HG02759 (cell line): Measurements from ENCODE around the gene RTN4IP1.
"Not testable (repeated sequence)": the region's sequence is repeated elsewhere in the genome, so short reads cannot be mapped to it uniquely, and the experiment has no call there.

Experiments
- ATAC-seq: cut with Tn5 transposase; IDR thresholded peaks from one replicate; pipeline ENCODE4 v1.9.1; 2021; ENCODE audit warnings: mild to moderate bottlenecking, moderate library complexity; ENCODE audit not compliant: unreplicated experiment

The RTN4IP1 gene

DNA sequence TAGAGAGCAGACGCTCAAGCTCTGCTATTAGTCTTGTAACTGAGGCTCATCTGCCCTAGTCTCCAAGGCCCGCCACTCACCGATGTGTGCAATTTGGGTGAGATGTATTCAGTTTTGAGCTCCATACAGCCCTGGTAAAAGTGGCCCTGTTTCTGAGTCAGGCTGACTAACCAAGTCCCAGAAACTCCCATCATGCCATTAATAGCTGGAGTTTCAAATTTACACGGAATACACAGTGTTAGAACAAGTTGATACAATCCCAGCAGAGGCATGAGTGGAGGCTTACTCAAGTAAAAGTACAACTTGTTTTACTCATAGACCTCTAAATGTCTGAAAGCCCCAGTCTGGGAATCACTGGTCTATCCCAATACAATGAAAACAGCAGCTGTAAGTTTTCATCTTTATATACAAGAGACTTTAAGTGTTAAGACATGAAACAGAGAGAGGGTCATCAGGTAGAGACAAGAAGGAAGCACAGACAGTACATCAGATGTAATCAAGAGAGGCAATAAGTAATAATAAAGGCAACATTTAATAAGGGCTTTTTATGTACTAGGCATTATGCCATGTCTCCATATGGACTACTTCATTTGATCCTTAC lies 42.4 kb downstream of the RTN4IP1 start:
- ATAC-seq: no peak

DNA sequence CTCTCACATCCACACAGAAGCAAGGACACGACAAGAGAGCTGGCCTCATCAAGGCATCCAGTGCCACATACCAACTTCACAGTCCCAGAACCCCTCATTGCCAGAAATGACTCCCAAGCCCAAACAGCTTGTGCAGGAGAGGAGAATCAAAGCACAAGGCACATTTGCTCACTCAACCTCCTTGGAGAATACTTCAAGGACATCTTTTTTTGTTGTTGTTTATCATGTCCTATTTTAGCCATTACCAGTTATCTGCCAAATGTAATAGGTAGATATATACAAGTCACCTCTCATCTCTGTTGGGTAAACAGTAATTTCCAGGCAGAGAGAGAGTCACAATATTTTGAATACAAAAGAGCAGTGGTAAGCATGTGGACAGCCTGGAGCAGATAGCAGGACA lies 47.8 kb downstream of the RTN4IP1 start:
- ATAC-seq: no peak

DNA sequence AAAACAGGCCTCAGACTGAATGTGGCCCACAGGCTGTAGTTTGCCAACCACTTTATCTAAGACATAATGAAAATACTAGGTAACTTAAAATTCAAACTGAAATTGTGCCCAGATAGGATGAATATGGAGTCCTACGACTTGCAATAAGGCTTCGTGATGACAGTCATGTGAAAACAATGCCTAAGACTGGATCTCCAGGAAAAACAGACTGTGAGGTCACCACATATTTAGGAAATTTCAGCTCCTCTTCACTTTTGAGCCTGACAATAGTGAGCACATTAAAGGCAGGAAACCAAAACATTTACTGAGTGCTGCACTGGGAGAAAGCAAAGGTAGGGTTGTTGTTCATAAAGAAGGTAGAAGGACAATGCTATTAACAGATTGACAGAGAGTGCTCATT lies 50.0 kb downstream of the RTN4IP1 start:
- ATAC-seq: no peak

DNA sequence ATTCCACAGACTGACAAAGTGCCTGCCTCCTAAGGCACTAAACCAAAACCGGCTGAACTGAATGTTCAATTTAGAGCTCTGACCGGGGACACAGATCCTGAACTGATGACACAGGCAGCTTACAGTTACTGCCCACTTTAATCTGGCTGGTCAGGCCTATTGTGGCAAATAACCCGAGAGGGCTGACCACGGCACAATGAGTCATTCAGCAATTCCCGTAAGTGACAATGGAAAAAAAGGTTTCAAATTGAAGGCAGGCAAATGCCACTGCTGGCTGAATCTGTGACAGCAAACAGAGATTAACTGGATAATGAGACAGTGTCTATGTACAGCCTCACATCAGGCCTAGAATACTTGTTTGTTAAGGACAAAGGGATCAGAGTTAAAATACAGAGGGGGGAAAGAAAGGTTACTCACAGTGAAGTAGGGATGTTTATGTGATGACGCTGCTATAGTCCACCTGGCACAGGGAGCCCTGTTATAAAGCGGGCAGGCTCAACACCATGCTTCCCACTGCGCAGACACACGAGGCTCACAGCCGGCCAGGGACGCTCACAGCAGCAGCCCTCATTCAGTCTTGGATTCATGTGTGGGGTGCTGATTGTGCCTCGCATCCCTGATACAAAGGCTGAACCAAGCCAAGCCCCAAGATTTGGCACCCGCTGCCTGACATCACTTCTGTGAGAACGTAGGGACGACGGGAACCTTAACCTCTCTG lies 54.4 kb downstream of the RTN4IP1 start:
- ATAC-seq: no peak

DNA sequence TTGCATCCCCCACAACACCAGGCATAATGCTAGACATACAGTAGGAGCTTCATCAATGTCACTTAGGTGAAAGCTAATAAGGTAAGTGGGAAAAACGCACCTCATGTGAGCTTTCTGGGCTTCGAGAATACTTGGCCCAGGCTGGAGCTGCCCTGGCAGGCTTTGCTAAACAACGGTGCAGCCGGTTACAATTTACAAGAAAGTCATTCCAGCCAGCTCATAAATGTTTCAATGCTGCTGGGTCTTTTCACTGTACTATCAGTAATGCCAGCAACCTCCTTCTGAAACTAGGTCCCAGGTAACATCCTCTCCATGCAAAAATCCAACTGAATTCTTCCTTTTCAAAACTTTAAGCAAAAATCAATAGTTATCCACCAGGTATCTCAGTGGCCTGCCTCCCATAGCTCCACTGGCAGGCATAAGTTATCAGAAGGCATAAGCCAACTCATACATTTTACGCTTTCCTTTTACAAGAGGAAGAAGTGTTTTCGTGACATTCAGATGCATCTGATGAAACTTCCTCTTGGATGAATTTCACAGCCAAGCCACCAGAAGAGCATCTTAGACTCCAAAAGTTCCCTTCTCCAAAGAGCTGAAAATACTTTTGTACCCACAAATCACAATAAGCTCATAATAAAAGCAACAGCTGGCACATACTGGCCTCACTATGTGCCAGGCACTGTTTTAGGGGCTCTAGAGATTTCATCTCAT lies 56.3 kb downstream of the RTN4IP1 start:
- ATAC-seq: no peak

DNA sequence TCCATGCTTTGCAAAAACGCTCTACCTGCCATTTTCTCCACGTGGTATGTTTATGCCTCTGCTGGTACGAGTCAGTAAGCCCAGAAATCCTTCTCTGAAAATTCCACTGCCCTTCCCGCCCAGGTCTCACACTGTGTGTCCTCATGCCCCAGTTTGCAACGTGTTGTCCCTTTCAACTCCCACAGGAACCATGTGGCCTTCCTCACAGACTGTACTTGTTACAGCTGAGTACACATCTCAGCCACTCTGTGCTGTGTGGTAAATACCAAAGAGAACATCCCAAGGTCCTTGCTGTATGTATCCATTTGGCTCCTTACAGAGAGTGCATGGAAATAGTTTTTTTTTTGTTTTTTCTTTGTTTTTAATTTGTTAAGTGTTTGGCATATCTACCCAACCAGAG lies 56.9 kb downstream of the RTN4IP1 start:
- ATAC-seq: no peak

DNA sequence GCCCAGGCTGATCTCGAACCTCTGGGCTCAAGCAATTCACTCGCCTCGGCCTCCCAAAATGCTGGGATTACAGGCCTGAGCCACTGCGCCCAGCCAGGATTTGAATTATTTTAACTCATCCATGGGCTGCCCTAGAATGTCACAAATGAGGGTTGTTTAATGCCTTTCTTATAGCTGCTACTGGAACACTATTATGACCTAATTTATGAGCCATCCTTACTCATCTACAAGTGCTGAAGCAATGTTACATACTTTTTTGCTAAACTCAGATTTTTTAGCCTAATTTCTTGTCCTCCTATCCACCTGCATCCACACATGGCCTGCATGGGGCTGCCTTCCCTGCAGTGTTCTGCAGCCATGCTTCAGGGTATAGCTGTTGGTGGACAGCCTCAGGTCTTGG lies 59.9 kb downstream of the RTN4IP1 start:
- no peak for ATAC-seq

DNA sequence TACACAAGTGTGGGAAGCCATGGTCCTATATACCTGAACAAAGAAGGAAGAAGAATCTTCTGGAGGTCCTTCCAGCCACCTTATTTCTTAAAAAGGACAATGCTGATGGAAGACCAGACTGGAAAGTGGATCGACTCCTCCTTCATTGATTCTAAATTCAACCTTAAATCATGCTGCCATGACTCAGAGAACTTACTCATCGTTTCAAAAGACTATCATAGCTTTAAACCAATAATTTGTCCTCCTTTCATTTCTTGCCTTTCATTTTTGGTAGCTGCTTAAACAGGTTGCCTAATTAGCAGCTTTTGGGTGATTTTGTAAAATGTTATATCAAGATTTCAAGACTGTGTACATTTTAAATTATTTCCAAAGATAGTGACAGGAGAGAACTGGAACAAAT lies 60.8 kb downstream of the RTN4IP1 start:
- ATAC-seq: no peak

DNA sequence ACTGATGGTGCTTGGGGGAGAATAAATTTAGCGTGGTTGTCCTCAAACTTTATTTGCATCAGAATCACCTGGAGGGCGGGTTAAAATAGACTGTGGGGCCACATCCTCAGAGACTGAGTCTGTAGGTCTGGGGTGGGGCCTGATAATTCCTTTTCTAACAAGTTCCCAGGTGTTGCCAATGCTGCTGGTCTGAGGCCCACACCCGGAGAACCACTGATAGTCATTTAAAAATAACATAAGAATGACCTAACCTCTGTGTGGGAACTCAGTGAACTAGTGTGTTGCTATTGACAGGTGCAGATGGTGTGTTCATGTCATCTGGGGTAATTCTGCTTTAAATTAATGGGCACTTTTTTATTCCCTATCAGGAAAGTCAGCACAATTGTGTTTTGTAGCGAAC lies 64.8 kb downstream of the RTN4IP1 start:
- ATAC-seq: no peak

DNA sequence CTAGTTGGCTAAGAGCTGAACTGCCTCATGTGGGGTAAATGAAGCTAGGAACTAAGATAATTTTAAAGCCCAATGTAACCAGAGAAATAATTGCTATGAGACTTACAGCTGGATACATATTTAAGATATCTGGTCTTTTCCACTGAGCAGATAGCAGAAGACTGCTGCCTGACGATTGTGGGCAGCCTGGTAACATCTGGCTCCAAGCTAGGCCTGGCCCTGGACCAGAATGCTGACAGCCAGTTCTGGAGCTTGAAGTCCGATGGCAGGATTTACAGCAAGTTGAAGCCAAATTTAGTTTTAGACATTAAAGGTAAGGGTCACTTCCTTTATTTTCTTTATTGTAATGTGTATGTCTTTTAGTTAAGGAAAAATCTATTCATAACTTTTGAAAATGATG lies 65.7 kb downstream of the RTN4IP1 start:
- ATAC-seq: no peak

DNA sequence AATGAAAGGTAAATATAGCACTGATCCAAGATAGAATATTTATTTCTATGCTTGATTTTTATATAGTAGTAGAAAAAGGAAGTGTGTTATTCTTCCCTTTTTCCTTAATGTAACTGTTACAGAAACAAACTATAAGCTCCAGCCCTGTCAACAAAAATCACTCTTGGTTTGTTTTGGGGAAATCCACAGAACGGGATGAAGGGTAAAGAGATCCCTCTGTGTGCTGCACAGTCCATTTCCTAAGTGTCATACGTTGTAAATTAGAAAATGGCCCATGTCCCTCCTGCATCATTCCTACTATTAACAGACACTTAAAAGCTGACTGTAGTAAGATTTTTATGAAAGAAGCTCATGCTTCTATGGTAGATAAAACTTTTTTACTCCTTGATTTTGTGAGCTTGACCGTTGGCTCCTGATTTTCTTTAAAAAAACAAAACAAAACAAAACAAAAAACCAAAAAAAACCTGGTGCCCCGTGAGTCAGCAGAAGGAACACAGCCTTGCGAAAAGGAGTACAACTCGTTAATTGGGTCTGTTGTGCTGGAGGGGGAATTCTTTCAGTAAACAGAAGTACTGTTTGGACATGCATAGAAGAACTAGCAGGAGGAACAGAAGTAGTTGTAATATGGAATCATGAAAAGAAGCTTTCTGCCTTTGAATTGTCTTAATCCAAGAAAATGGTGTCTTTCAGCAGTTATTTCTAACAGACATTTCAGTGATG lies 67.5 kb downstream of the RTN4IP1 start:
- ATAC-seq: no peak

DNA sequence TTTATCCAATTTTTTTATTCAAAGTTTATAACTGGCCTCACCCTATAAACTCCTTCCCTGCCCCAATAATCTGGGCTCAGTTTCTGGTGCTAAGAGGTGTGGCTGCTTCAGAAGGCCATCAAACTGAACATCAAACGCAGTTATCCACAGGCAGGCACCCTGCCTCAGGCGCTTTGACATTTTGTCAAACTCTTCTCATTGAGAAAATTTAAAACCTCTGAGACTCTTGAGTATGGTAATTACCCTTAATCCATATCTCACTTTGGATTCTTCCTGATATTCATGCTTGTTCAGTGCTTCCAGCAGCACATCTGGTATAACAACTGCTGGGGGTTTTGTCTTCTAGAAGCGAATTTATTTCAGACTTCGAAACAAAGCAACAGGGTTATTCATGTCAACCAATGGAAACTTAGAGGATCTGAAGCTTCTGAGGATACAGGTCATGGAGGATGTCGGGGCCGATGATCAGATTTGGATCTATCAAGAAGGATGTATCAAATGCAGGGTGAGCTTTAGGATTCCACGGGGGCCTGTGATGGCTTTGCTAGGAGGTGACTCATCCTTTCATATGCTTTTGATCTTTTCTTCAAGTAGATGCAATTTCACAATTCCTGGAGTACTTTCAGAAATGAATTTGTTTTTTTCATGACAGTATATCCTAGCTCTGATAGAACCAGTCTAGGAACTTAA lies 68.2 kb downstream of the RTN4IP1 start:
- no peak for ATAC-seq

DNA sequence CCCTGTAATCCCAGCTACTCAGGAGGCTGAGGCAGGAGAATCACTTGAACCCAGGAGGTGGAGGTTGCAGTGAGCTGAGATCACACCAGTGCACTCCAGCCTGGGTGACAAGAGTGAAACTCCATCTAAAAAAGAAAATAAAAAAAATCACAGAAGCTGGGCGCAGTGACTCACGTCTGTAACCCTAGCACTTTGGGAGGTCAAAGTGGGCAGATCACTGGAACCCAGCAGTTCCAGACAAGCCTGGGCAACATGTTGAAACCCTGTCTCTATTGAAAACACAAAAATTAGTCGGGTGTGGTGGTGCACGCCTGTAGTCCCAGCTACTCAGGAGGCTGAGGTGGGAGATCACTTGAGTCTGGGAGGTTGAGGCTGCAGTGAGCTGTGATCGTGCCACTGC lies 69.6 kb downstream of the RTN4IP1 start:
- ATAC-seq: not testable (repeated sequence)

DNA sequence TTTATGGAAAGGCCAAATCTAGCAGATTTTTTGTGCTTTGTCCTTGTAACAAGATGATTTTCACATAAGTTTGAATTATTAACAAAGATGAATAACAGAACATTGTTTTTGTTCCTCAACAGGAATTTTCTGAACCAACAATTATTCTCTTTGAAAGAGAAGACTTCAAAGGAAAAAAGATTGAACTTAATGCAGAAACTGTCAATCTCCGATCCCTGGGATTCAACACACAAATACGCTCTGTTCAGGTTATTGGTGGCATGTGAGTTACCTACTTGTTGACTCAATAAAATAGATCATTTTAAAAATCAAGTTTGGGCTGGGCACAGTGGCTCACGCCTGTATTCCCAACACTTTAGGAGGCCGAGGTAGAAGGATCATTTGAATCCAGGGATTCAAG lies 70.9 kb downstream of the RTN4IP1 start:
- no peak for ATAC-seq

DNA sequence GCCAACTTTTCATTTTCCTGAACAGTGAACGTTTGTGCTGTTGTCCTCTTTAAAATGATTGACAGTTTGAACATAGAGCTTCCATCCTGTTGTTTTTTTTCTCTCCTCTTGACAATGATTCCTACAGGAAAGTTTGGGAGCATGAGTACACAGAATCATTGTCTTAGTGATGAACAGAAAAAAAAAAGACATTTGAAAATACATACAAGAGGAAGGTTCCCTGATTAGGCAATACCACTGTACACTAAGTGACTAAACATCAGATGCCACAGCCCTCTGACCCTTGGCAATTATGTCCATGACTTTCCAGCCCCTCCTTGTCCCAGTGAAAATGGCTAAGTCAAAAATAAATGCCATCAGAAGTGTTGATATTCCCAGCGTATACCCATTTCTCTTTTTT lies 71.5 kb downstream of the RTN4IP1 start:
- ATAC-seq: no peak

DNA sequence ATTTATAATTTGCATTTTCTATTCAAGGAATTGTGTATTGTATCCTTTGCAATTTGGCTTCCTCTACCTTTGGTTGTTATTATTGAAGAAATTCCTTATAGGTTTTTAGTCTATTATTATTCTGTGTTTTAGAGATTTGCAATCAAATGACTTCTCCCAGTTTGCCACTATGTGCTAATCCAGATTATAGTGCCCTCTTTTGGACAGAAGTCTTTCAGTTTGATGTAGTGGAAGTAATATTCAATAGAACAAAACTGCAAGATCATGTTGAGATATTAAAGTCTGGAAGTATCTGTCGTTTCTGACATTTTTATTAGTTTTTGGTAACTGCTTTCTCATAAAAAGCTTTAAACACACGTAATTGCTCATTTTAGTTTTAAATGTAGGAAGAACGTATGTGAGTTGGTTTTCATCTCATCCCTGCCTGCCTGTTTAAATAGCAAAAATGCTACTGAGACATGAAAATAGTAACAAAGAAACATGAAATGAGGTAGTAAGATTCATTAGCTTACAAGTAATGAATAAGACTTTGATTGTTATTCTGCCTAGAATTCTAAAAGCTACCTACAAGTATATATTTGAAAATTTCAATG lies 72.8 kb downstream of the RTN4IP1 start:
- no peak for ATAC-seq

DNA sequence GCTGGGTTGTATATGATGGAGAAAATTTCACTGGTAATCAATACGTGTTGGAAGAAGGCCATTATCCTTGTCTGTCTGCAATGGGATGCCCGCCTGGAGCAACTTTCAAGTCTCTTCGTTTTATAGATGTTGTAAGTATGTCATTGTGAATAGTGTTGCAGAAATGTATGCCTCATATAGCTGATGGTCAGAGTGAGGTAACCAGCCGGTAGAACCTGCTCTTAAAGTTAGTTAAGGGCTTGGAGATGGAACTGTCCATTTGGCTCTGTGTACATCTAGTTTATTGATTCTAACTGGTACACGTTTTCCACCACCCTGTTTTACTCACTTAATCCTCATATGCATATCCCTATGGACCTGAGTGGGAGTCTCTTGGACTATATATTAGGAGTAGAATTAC lies 73.5 kb downstream of the RTN4IP1 start:
- no peak for ATAC-seq

DNA sequence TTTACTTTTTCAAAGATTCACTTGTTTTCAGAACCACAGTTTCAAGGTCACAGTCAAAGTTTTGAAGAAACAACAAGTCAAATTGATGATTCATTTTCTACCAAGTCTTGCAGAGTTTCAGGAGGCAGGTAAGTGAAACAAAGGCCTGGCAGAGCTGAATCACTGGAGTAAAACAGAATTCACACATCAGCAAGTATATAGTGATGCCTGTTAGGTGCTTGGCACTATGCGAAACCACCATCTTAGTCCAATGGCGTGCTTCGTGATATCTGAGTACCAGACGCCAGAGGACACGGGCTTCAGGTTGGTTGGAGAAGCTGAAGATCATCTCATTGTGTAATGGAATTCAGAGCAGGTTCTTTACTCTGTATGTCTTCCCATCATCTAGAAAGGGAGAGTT lies 75.9 kb downstream of the RTN4IP1 start:
- ATAC-seq: no peak

DNA sequence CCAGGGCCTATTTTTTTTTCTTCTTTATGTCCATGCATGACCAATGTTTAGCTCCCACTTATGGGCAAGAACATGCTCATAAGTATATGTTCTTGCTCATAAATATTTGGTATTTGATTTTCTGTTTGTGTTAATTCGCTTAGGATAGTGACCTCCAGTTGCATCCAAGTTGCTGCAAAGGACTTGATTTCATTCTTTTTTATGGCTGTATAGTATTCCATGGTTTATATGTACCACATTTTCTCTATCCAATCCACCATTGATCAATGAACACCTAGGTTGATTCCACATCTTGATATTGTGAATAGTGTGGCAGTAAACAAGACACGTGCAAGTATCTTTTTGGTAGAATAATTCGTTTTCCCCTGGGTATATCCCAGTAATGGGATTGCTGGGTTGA lies 78.1 kb downstream of the RTN4IP1 start:
- no peak for ATAC-seq

DNA sequence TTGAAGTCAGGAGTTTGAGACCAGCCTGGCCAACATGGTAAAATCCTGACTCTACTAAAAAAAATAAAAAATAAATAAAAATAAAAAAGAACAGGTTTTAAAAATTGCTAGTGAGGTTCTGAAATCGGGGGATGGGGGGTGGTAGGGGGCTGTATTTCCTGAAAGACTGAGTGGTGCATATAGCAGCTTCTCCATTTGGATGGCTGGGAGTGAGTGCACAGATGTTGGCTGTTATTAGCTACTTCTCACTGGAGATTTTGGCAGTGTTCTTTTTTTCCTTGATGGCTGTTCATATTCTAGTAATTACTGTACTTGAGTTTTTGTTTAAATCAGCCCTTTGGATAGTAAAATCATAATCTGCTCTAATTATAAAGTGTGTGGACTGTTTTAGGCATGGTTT lies 79.8 kb downstream of the RTN4IP1 start:
- no peak for ATAC-seq
